Left hindlimb (tissue), 1 donor: ENCODE results near the gene OTUB2.

Experiments
- DNase-seq: peaks from one replicate; pipeline ENCODE4 v3.0.0-alpha.2; 2018

OTUB2 gene

GRCh38 chr14:93997082-93997481 is 29.1 kb upstream of the OTUB2 start, which contains the start of gene CCDC197:
CCDC197 (plus strand) TSS chr14:93997301; CDS start chr14:93998132, 831 bp downstream.
- no peak for DNase-seq

GRCh38 chr14:93997916-93998870 is 27.9 kb upstream of the OTUB2 start:
- DNase-seq: no peak

- DNase-seq: no peak
Observed at GRCh38 chr14:93998871-93999403, 27.2 kb upstream of the OTUB2 start.

GRCh38 chr14:93999573-93999972 is 26.6 kb upstream of the OTUB2 start:
- DNase-seq: no peak

- no peak for DNase-seq
Observed at GRCh38 chr14:94000267-94000666, 25.9 kb upstream of the OTUB2 start.

GRCh38 chr14:94001016-94001415 is 25.1 kb upstream of the OTUB2 start:
- no peak for DNase-seq

GRCh38 chr14:94001501-94002396 is 24.4 kb upstream of the OTUB2 start:
- DNase-seq: peak; percentile 61

GRCh38 chr14:94003397-94003796 is 22.7 kb upstream of the OTUB2 start:
- DNase-seq: no peak

- DNase-seq: no peak
Observed at GRCh38 chr14:94004015-94004414, 22.1 kb upstream of the OTUB2 start.

GRCh38 chr14:94005324-94006073 is 20.6 kb upstream of the OTUB2 start:
- no peak for DNase-seq

- no peak for DNase-seq
Observed at GRCh38 chr14:94008234-94008633, 17.9 kb upstream of the OTUB2 start.

GRCh38 chr14:94009767-94010166 is 16.4 kb upstream of the OTUB2 start:
- DNase-seq: no peak

GRCh38 chr14:94010625-94011024 is 15.5 kb upstream of the OTUB2 start:
- DNase-seq: no peak

- DNase-seq: no peak
Observed at GRCh38 chr14:94011795-94012194, 14.3 kb upstream of the OTUB2 start.

- no peak for DNase-seq
Observed at GRCh38 chr14:94014382-94014781, 11.8 kb upstream of the OTUB2 start.

- no peak for DNase-seq
Observed at GRCh38 chr14:94015223-94015622, 10.9 kb upstream of the OTUB2 start.

GRCh38 chr14:94016446-94016976 is 9.6 kb upstream of the OTUB2 start:
- DNase-seq: no peak

GRCh38 chr14:94018308-94018707 is 7.8 kb upstream of the OTUB2 start:
- no peak for DNase-seq

GRCh38 chr14:94019329-94019728 is 6.8 kb upstream of the OTUB2 start:
- DNase-seq: no peak

GRCh38 chr14:94020267-94020666 is 5.9 kb upstream of the OTUB2 start:
- DNase-seq: no peak

- no peak for DNase-seq
Observed at GRCh38 chr14:94021001-94021400, 5.1 kb upstream of the OTUB2 start.
